Ramos (cell line): ENCODE results near the gene JADE2.

Experiments used
- in situ Hi-C: fragments of 300-500 bp; cut with MboI; formaldehyde crosslinking; loops from one replicate; pipeline ENCODE4 v1.14.3; 2022; ENCODE audit warnings: low sequenced_read_pairs; ENCODE audit not compliant: unreplicated experiment

The JADE2 gene

GRCh38 chr5:134579284-134579771 is 53.9 kb downstream of the JADE2 start:
- in situ Hi-C loops = loop anchor here (25.0 kb wide), 1 partner anchor 392 kb away; the partner anchor contains the start of gene SKP1

- in situ Hi-C loops = loop anchor here (5.0 to 25.0 kb wide), 2 partner anchors 173 to 393 kb away; partner anchors contain the start of gene SKP1
Measured at GRCh38 chr5:134580001-134580460, 54.6 kb downstream of the JADE2 start.

- in situ Hi-C loops = loop anchor here (5.0 to 25.0 kb wide), 2 partner anchors 174 to 394 kb away; partner anchors contain the start of gene SKP1
Measured at GRCh38 chr5:134581241-134581981, 55.9 kb downstream of the JADE2 start.

GRCh38 chr5:134582281-134582680 is 56.8 kb downstream of the JADE2 start:
- in situ Hi-C loops = loop anchor here (5.0 to 25.0 kb wide), 2 partner anchors 175 to 395 kb away; partner anchors contain the start of gene SKP1

- in situ Hi-C loops = loop anchor here (5.0 to 25.0 kb wide), 2 partner anchors 176 to 396 kb away; partner anchors contain the start of gene SKP1
Measured at GRCh38 chr5:134582941-134583340, 57.5 kb downstream of the JADE2 start.

GRCh38 chr5:134583766-134584165 is 58.3 kb downstream of the JADE2 start:
- in situ Hi-C loops = loop anchor here (5.0 to 25.0 kb wide), 2 partner anchors 176 to 396 kb away; partner anchors contain the start of gene SKP1

GRCh38 chr5:134584662-134585061 is 59.2 kb downstream of the JADE2 start:
- in situ Hi-C loops = loop anchor here (5.0 to 25.0 kb wide), 3 partner anchors 177 to 397 kb away; partner anchors contain the start of gene SKP1

- in situ Hi-C loops = loop anchor here (5.0 to 25.0 kb wide), 2 partner anchors 284 to 399 kb away; partner anchors contain the start of gene SKP1
Measured at GRCh38 chr5:134585966-134586365, 60.5 kb downstream of the JADE2 start.

- in situ Hi-C loops = loop anchor here (5.0 to 25.0 kb wide), 2 partner anchors 285 to 400 kb away; partner anchors contain the start of gene SKP1
Measured at GRCh38 chr5:134586866-134587524, 61.5 kb downstream of the JADE2 start.

- in situ Hi-C loops = loop anchor here (25.0 kb wide), 1 partner anchor 404 kb away; the partner anchor contains the start of gene SKP1
Measured at GRCh38 chr5:134590992-134591659, 65.7 kb downstream of the JADE2 start.

GRCh38 chr5:134592141-134592746 is 66.8 kb downstream of the JADE2 start:
- in situ Hi-C loops = loop anchor here (25.0 kb wide), 1 partner anchor 405 kb away; the partner anchor contains the start of gene SKP1

- in situ Hi-C loops = loop anchor here (25.0 kb wide), 1 partner anchor 407 kb away; the partner anchor contains the start of gene SKP1
Measured at GRCh38 chr5:134594336-134594735, 68.9 kb downstream of the JADE2 start.

- in situ Hi-C loops = loop anchor here (25.0 kb wide), 1 partner anchor 408 kb away; the partner anchor contains the start of gene SKP1
Measured at GRCh38 chr5:134594797-134595457, 69.5 kb downstream of the JADE2 start.

GRCh38 chr5:134595458-134595838 is 70.0 kb downstream of the JADE2 start:
- in situ Hi-C loops = loop anchor here (25.0 kb wide), 1 partner anchor 408 kb away; the partner anchor contains the start of gene SKP1

- in situ Hi-C loops = loop anchor here (25.0 kb wide), 1 partner anchor 413 kb away; the partner anchor contains the start of gene SKP1
Measured at GRCh38 chr5:134599820-134600219, 74.3 kb downstream of the JADE2 start.

- in situ Hi-C loops = no loop called here
Measured at GRCh38 chr5:134600600-134600999, 75.1 kb downstream of the JADE2 start.

- in situ Hi-C loops = no loop called here
Measured at GRCh38 chr5:134603059-134603458, 77.6 kb downstream of the JADE2 start.

- in situ Hi-C loops = no loop called here
Measured at GRCh38 chr5:134604908-134605307, 79.4 kb downstream of the JADE2 start.

GRCh38 chr5:134606726-134607125 is 81.3 kb downstream of the JADE2 start:
- in situ Hi-C loops = no loop called here
